ENCODE results near the gene AOAH.
"Not testable (repeated sequence)": the region's sequence is repeated elsewhere in the genome, so short reads cannot be mapped to it uniquely, and the experiment has no call there.

Gene AOAH

GRCh38 chr7:36535866-36536664, 188.2 kb downstream of the AOAH start:
- DNase-seq, result no peak

- DNase-seq, result no peak
Observed at GRCh38 chr7:36533717-36534116, 190.6 kb downstream of the AOAH start.

GRCh38 chr7:36532981-36533499, 191.3 kb downstream of the AOAH start:
- no peak for DNase-seq

GRCh38 chr7:36531951-36532350, 192.3 kb downstream of the AOAH start:
- DNase-seq, result no peak

- no peak for DNase-seq
Observed at GRCh38 chr7:36530456-36530855, 193.8 kb downstream of the AOAH start.

GRCh38 chr7:36527549-36527913, 196.8 kb downstream of the AOAH start:
- DNase-seq, result no peak

GRCh38 chr7:36526863-36527548, 197.3 kb downstream of the AOAH start:
- no peak for DNase-seq

GRCh38 chr7:36523371-36524101, 200.8 kb downstream of the AOAH start:
- no peak for DNase-seq

DNA sequence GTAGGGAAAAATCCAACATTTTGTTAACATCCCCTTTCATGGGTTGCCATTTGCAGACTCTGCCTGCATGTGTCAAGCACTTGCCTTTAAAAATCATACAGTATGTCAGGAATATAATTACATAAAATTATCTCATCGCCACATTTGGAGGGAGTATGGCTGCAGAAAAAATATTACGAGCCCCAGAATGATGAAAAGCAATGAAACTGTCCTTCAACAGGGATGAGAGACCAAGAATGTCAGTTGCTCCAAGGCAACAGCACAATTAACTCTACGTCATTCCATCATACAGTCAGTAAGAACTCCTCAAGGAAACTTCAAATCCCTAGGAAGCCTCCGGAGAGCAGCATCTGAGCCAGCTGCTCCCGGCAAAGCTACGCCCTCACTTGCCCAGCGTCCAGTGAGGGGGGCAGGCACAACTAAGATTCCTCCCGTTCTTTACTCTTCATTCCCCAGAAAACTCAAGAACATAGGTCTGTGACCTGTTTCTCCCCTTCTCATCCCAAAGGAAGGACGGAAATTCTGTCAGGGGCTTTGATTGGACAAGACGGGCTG, 201.8 kb downstream of the AOAH start:
- DNase-seq, result no peak

DNA sequence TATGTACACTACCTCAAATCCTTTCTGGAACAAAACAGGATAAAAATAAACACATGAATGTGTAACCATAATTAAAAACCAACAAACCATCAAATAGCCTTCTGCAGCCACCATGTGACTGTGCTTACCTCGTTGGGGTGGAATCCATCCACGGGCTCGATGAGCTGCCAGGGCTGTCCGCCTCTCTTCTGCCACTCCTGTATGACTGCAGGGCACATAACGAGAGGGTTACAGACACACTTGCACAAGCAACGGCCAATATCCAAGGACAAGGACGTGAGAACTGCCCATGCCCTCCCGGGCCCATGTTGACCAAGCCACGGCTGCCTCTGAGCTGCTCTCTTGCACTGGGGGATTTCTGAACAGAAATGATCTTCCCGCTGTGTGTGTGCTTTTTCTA, 202.4 kb downstream of the AOAH start:
- no peak for DNase-seq

DNA sequence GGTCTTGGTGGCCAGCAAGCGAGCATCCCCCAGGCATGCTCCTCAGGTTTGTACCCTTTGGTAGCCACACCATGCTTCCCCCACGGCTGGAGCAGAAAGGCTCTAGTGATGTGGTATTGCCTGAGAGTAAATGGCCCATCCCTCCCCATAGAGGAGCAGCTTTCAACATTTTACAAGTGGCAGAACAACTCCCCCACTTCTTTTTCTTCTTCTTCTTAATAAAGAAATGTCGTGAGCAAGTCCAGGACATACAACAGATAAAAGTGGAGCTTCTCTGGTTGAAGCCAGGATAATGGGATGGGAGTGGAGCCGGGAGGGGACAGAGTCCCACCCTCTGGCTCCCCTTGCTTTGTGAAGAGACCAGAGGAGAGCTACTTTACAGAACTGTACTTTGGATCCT, 203.2 kb downstream of the AOAH start:
- DNase-seq, result no peak

- DNase-seq, result no peak
Observed at GRCh38 chr7:36515847-36516246, 208.4 kb downstream of the AOAH start.

GRCh38 chr7:36514289-36515243, 209.7 kb downstream of the AOAH start:
- no peak for DNase-seq

- DNase-seq, result no peak
Observed at GRCh38 chr7:36513393-36513792, 210.9 kb downstream of the AOAH start.

DNA sequence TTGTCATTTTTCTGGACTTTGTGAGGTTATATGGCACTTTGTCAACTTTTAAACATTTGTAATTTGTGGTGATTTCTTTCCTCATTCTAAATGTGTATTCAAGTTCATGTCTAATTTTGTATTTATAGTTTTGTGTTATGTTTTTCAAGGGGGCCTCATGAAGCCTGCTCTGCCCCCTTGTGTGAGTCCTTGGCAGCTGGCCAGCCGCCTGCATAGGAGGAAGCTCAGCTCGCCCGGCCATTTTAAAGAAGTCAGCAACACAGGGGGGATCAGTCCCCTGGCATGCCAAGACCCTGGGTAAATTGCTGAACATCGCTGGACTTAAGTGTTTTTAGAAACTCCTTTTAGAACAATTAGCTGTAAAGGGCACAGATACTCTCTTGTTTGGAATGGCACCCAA, 211.7 kb downstream of the AOAH start:
- no peak for DNase-seq

GRCh38 chr7:36509962-36510361, 214.3 kb downstream of the AOAH start:
- DNase-seq, result no peak

DNA sequence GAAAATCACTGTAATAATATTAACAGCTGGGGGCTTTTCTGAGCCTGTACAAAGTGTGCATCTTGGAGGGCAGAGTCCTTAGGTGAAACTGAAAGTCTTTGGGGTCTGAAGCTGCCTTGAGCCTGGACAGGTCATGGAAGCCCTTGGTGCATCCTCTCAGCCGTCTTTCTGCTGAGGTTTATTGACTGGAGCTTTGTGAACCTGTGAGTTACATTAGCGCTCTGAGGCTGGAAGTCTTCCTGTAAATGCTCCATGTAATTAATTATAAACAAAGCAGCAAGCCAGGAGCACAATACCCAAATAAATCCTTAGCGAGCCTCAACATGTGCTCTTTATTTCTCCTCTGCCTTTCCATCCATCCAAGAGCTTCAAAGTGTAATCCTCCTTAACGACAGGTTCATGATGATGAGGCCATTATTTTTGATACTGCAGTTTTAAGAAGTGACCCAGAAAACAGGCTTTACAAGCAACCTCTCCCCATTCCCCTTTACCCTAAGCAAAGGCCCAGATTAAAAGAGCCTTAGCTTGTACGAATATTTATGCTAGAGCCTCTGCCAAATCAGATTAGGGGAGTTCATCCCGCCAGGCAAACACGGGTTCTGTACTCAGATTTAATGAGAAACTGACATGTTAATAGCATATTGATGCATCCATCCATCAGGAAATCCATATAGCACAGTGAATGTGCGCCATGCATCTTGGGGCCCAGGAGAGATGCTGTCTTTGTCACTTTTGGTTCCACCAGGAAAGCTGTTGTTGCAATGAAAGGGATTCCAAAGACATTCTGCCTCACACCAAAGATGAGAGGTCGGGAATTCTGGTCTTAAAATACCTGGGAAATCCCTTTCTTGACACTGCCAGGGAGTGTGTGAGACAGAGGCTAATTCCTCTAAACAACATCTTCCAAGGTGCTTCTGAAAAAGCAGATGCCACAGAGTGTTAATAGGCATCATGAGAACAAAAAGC, 216.5 kb downstream of the AOAH start:
- DNase-seq, result no peak

DNA sequence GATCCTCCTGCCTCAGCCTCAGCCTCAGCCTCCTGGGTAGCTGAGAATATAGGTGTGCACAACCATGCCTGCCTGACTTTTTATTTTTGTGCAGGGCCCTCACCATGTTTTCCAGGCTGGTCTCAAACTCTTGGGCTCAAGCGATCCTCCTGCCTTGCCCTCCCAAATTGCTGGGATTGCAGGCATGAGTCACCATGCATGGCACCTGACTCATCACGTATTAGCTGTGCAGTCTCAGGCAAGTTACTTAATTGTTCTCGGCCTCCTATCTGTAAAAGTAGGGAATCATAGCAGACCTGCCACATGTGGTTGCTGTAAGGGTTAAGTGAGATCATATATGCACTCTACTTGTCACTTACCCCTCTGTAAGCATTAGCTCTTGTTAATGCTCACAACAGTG, 217.5 kb downstream of the AOAH start:
- no peak for DNase-seq

DNA sequence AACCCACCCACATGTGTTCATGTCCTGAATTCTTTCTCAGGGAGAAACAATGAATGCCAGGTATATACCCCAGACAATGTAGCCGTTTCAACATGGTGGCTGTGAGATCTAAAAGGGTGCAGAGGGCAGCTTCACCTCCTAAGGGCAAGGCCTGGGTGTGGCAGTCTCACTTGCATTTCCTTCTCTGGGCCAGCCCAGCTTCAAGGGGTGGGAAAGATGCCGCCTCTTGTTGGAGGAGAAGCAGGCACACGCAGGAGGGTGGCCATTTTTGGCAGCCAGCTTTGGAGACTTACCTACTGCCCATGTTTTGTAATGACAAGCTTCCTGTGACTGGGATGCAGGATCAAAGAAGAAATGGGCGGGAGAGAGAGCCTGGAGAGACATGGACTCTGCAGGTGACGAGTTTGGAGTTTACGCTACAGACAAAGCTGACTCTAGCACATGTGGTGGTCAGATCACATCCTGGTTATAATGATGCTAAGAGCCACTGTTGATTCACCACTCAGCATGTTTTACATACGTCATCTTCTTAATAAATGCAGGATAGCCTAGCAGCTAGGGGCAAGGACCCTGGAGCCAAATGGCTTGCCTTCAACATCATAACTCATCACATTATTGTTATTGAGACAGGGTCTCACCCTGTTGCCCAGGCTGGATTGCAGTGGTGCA, 218.0 kb downstream of the AOAH start:
- DNase-seq, result no peak

- not testable (repeated sequence) for DNase-seq
Observed at GRCh38 chr7:36504617-36505016, 219.7 kb downstream of the AOAH start.
